ENCODE measurements around the gene DNAL1.

- TF ChIP-seq POLR2AphosphoS5 (IDR thresholded peaks at IDR 0.05; ENCODE audit: low read depth, low read length): no peak
- no peak for TF ChIP-seq POLR2A (IDR thresholded peaks at IDR 0.05; ENCODE audit: low read depth, low read length)
- no peak for TF ChIP-seq TAF1 (IDR thresholded peaks at IDR 0.05; ENCODE audit: low read depth, low read length)
- no peak for TF ChIP-seq SPI1 (IDR thresholded peaks at IDR 0.05; ENCODE audit: low read depth, low read length)
- TF ChIP-seq PAX5 (IDR thresholded peaks at IDR 0.05; ENCODE audit: insufficient read depth, low read length, severe bottlenecking): no peak
- no peak for TF ChIP-seq POU2F2 (IDR thresholded peaks at IDR 0.05; ENCODE audit: low read depth, low read length)
Observed at GRCh38 chr14:73731111-73731510, 86.3 kb downstream of the DNAL1 start.

Data from GM12891 (cell line).